ES-I3 (cell line): ENCODE measurements around the gene NRIP1.

ENCODE experiments used
- H3K36me3 ChIP-seq: 2 replicates; pipeline ENCODE4 v1.6.1; 2013; ENCODE audit warnings: mild to moderate bottlenecking, low read length, control low read depth, moderate library complexity; ENCODE audit not compliant: insufficient read depth
- H3K4me1 ChIP-seq: 2 replicates; pipeline ENCODE4 v1.6.1; 2013; ENCODE audit warnings: mild to moderate bottlenecking, control low read depth, low read length; ENCODE audit not compliant: insufficient read depth
- H3K9ac ChIP-seq: 2 replicates; pipeline ENCODE4 v1.6.1; 2013; ENCODE audit warnings: low read depth, mild to moderate bottlenecking, low read length, moderate library complexity
- H3K9me3 ChIP-seq: 2 replicates; pipeline ENCODE4 v1.6.1; 2013; ENCODE audit warnings: mild to moderate bottlenecking, low read length, moderate library complexity; ENCODE audit not compliant: control insufficient read depth, insufficient read depth

NRIP1 gene

GRCh38 chr21:14998784-14999183 is 66.0 kb downstream of the NRIP1 start:
- no peak overlapping the region for H3K9ac ChIP-seq
- H3K4me1 ChIP-seq = peaks cover 11% of the 10 kb centered on the region
- no peaks in the 10 kb centered on the region for H3K9me3 ChIP-seq
- H3K36me3 ChIP-seq = no peaks in the 10 kb centered on the region

DNA sequence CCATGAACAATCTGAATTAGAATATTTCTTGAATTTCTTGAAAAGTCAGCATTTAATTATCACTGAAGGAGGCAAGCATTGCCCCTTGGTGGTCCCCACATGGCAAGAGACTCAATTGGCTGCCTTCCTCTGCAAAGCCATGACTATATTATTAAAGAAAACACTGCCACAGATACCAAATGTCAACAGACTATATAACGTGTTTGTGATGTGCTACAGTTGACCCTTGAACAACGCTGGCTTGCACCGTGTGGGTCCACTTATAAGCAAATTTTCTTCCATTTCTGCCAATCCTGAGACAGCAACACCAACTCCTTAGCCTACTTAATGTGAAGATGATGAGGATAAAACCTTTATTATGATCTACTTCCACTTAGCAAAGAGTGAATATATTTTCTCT is 66.5 kb downstream of the NRIP1 start:
- Histone ChIP-seq H3K9me3 (no peaks in the 10 kb centered on the region), H3K9ac (no peak overlapping the region), H3K4me1 (peaks cover 11% of the 10 kb centered on the region), H3K36me3 (no peaks in the 10 kb centered on the region)

DNA sequence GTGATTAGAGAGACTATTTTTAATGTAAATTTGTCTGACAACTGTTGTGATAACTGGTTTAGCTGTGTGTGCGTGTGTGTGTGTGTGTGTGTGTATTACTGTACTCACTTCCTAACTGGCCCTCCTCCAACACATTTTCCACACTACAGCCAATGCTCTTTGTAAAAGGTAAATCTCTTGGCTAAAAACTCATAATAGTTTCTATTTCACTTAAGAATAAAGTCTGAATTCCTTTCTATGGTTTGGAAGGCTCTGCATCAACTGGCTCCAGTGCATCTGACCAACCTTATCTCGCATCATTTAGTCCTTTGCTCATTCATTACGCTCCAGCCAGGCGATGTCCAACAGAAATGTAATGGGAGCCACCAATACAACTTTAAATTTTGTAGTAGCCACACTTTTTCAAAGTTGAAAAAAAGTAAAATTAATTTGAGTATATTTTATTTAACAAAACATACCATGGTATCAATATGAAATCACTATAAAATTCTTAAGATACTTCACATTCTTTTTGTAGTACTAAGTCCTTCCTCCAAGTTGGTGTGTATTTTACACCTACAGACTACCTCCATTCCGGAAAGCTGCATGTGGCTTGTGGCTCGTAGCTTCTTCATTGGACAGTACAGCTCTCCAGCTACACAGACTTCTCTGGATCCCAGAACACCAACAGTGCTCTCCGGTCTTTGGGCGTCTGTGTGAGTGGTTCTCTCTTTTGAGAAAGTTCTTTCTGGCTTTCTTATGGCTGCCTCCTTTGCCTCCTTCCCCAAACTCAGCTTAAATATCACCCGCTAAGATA is 68.9 kb downstream of the NRIP1 start:
- H3K36me3 ChIP-seq = no peaks in the 10 kb centered on the region
- H3K4me1 ChIP-seq = peaks cover 6% of the 10 kb centered on the region
- H3K9me3 ChIP-seq = no peaks in the 10 kb centered on the region
- H3K9ac ChIP-seq = no peak overlapping the region

DNA sequence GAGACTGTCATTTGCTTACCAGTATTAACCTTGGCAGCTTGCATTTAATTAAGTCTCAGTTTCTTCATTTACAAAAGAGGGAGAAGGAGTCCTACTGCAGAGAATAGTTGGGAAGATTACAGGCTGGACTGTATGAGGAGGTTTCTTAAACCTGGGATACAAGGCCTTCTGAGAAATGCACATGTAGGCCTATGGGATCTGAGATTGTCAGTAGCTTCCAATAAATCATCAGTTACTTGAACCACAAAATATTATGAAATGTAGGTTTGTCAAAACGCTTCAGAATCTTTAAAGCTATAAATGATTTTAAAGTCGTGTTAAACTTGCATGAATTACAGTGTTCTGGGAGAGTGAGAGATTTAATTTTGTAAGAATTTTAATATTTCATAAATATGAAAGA is 69.6 kb downstream of the NRIP1 start:
- peaks cover 6% of the 10 kb centered on the region for H3K4me1 ChIP-seq

DNA sequence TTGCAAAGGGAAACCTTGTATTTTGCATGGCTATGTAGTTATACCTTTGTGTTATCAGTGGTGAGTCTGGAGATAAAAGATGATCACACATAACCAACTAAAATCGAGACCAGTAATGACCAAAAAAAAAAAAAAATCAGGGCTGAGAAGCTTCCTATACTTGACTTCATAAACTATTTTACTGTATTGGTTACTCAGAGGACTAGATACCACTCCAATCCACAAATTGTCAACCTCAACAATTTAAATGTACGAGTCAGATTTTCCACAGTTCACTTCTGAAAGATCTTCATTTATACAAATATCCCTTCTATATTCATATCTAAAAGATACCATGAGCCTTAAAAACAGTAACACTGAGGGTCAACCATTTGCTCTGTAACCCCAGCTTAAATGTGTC is 71.7 kb downstream of the NRIP1 start:
- Histone ChIP-seq H3K9ac (no peak overlapping the region), H3K36me3 (no peaks in the 10 kb centered on the region), H3K9me3 (no peaks in the 10 kb centered on the region), H3K4me1 (peaks cover 6% of the 10 kb centered on the region)

More for the DNA sequence above, 69.6 kb downstream of the NRIP1 start:
- no peaks in the 10 kb centered on the region for H3K9me3 ChIP-seq
- H3K36me3 ChIP-seq = no peaks in the 10 kb centered on the region
- no peak overlapping the region for H3K9ac ChIP-seq

- peaks cover 11% of the 10 kb centered on the region for H3K4me1 ChIP-seq
- H3K9ac ChIP-seq = no peak overlapping the region
- no peaks in the 10 kb centered on the region for H3K9me3 ChIP-seq
- H3K36me3 ChIP-seq = no peaks in the 10 kb centered on the region
Measured at GRCh38 chr21:14991957-14992356, 72.8 kb downstream of the NRIP1 start.

DNA sequence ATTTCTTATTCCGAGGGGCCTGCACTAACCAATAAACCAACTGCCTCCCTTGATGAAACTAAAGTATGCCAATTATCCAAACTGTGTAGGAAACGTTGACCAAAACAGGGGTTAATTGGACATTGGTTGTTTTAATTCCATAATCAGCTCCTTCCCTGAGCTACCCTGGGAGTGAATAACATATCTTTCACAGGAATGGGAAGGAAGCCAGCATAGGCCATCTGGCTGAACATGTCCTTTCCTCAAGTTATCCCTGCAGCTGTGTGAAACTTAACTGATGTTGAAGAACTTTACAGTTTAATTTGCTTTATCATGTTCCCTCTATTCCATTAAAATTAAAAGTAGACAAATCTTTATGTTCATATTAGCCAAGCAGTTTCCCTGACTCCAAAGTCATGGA is 75.4 kb downstream of the NRIP1 start:
- no peaks in the 10 kb centered on the region for H3K9me3 ChIP-seq
- no peak overlapping the region for H3K9ac ChIP-seq
- H3K4me1 ChIP-seq = peaks cover 5% of the 10 kb centered on the region; the same call in 1 of the 2 replicates
- no peaks in the 10 kb centered on the region for H3K36me3 ChIP-seq

DNA sequence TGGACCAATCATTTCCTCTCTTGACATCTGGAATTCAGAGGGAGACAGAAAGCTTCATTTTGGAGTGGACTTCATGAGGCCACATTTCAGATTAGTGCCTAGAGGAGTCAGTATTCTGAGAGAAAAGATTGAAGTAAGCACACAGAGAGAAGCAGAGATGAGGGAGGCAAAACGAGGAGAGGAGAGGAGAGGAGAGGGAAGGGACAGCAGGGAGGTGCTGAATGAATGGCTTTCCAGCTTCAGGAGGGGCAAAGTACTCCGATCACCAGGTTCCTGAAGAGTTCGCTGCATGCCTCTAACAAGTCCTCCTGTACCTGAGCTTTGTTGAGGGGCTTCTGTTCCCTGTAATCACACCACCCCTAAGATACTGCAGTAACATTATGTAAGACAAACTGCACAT is 76.0 kb downstream of the NRIP1 start:
- H3K9ac ChIP-seq = no peak overlapping the region
- peaks cover 5% of the 10 kb centered on the region; the same call in 1 of the 2 replicates for H3K4me1 ChIP-seq
- no peaks in the 10 kb centered on the region for H3K9me3 ChIP-seq
- no peaks in the 10 kb centered on the region for H3K36me3 ChIP-seq

- no peaks in the 10 kb centered on the region for H3K36me3 ChIP-seq
Measured at GRCh38 chr21:14987370-14988170, 77.2 kb downstream of the NRIP1 start.

GRCh38 chr21:14985306-14985705 is 79.5 kb downstream of the NRIP1 start:
- Histone ChIP-seq H3K4me1 (peaks cover 5% of the 10 kb centered on the region; the same call in 1 of the 2 replicates), H3K9me3 (no peaks in the 10 kb centered on the region), H3K9ac (no peak overlapping the region), H3K36me3 (no peaks in the 10 kb centered on the region)

More at GRCh38 chr21:14987370-14988170, 77.2 kb downstream of the NRIP1 start:
- Histone ChIP-seq H3K9ac (no peak overlapping the region), H3K9me3 (no peaks in the 10 kb centered on the region), H3K4me1 (peaks cover 5% of the 10 kb centered on the region; the same call in 1 of the 2 replicates)

- H3K36me3 ChIP-seq = no peaks in the 10 kb centered on the region
- H3K4me1 ChIP-seq = no peaks in the 10 kb centered on the region
- H3K9me3 ChIP-seq = no peaks in the 10 kb centered on the region
- H3K9ac ChIP-seq = no peak overlapping the region
Measured at GRCh38 chr21:14982336-14982735, 82.5 kb downstream of the NRIP1 start.

DNA sequence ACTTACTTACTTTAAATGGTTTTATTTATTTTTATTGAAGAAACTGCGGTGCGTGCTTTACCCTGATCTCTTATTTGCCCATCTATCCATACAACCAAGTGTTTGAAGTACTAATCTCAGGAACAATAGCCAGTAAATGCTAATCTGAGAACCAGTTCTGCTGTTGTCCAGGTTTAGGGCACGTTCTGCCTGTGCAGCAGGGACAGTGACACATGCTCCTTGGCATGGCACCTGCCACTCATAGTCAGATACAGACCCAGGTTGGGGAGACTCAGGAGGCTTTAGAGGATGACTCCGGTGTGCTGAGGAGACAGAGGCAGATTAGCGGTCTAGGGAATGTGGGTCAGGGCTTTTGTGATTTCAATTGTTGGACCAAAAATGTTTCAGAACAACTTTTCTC is 83.6 kb downstream of the NRIP1 start:
- no peaks in the 10 kb centered on the region for H3K9me3 ChIP-seq
- H3K4me1 ChIP-seq = no peaks in the 10 kb centered on the region
- H3K36me3 ChIP-seq = no peaks in the 10 kb centered on the region
- H3K9ac ChIP-seq = no peak overlapping the region

DNA sequence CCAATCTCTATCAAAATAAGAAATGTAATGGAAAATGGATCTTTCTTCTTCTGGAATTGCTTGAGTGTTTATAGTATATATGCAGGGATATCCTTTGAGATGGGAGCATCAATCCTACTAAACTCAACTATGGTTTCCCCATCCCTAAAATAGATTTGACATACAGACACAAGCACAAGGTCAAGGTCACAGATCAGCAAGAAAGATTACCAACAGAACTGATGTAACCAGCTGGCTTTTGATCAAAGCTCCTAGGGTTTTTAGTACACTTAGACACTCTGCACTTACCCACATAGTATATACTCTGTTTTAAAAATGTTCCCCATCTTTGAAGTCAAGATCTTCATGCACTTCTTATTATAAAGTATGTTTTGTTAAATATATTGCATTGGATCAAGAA is 85.5 kb downstream of the NRIP1 start:
- Histone ChIP-seq H3K9me3 (no peaks in the 10 kb centered on the region), H3K9ac (no peak overlapping the region), H3K4me1 (no peaks in the 10 kb centered on the region), H3K36me3 (no peaks in the 10 kb centered on the region)

DNA sequence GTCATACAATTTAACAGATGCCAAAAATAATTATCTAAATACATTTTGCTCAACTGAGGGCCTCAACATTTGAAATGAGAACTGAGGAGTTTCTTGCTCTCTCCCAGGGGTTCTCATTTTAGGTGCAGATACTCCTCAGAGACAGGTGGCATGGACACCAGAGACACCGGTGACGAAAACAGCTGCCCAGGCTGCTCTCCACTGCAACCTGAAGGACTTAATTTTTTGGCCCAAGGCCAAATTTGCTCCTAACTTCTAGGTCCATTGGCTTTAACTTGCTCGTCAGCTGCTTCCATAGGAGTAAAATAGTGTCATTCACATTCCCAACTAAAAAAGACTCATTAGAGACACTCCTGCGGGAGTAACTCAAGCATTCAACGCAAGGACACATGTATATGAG is 87.0 kb downstream of the NRIP1 start:
- Histone ChIP-seq H3K4me1 (no peaks in the 10 kb centered on the region), H3K9ac (no peak overlapping the region), H3K36me3 (no peaks in the 10 kb centered on the region), H3K9me3 (no peaks in the 10 kb centered on the region)
